ENCODE data around the gene SUPT5H.

SUPT5H gene

GRCh38 chr19:39445196-39446111, at the start of gene SUPT5H:
Gene SUPT5H (plus strand): TSS chr19:39445582. CDS start chr19:39445891, 309 bp downstream.
- DNase-seq (ENCODE audit: low spot score): peak; percentile 98

- peak; percentile 86 for DNase-seq (ENCODE audit: low spot score)
Measured at GRCh38 chr19:39397360-39398296, 47.8 kb upstream of the SUPT5H start.

GRCh38 chr19:39398297-39398864, 47.0 kb upstream of the SUPT5H start:
- DNase-seq (ENCODE audit: low spot score): peak; percentile 67

GRCh38 chr19:39399668-39400050, 45.7 kb upstream of the SUPT5H start:
- no peak for DNase-seq (ENCODE audit: low spot score)

GRCh38 chr19:39400061-39400460, 45.3 kb upstream of the SUPT5H start:
- no peak for DNase-seq (ENCODE audit: low spot score)

GRCh38 chr19:39401070-39401548, 44.3 kb upstream of the SUPT5H start:
- DNase-seq (ENCODE audit: low spot score): no peak

- DNase-seq (ENCODE audit: low spot score): peak; percentile 50
Measured at GRCh38 chr19:39401549-39402345, 43.6 kb upstream of the SUPT5H start.

- peak; percentile 80 for DNase-seq (ENCODE audit: low spot score)
Measured at GRCh38 chr19:39402346-39403300, 42.8 kb upstream of the SUPT5H start.

- peak; percentile 76 for DNase-seq (ENCODE audit: low spot score)
Measured at GRCh38 chr19:39403331-39404312, 41.8 kb upstream of the SUPT5H start.

GRCh38 chr19:39405261-39405957, 40.0 kb upstream of the SUPT5H start:
- no peak for DNase-seq (ENCODE audit: low spot score)

- no peak for DNase-seq (ENCODE audit: low spot score)
Measured at GRCh38 chr19:39405958-39406655, 39.3 kb upstream of the SUPT5H start.

GRCh38 chr19:39406656-39407409, 38.5 kb upstream of the SUPT5H start, which contains the start of gene ZFP36:
Gene ZFP36 (plus strand): TSS chr19:39406847. CDS start chr19:39406905, 58 bp downstream.
- DNase-seq (ENCODE audit: low spot score): peak; percentile 86

GRCh38 chr19:39407410-39407659, 38.0 kb upstream of the SUPT5H start:
- DNase-seq (ENCODE audit: low spot score): no peak

- no peak for DNase-seq (ENCODE audit: low spot score)
Measured at GRCh38 chr19:39407660-39408391, 37.6 kb upstream of the SUPT5H start.

GRCh38 chr19:39408392-39409207, 36.8 kb upstream of the SUPT5H start:
- DNase-seq (ENCODE audit: low spot score): no peak

Measured in Ammon's horn (tissue), 1 donor.